ENCODE data around the gene SIT1. TPM values are rescaled to one million over a fixed set of nuclear protein-coding genes. Genes with fewer than 3 reads are reported as not detected.

SIT1 gene
- total and polyA plus RNA-seq, 2 donors (not counting 3 experiments of a cell fraction or from before 2014, with no cell fraction given), result not detected

- intact Hi-C loops (cut with micrococcal nuclease) (no loop called here), dilution Hi-C loops (cut with MboI; ENCODE audit: extremely low pct_ligation_motif_present, low sequenced_read_pairs) (no loop called here)
- H3K27ac ChIP-seq (ENCODE audit: insufficient read depth, low read depth, low read length), result no peak overlapping the region
- H2AFZ ChIP-seq (ENCODE audit: low read depth, low read length), result no peak overlapping the region
- FAIRE-seq, result no peak
- no peak overlapping the region for H3K4me3 ChIP-seq (replicated peaks in 1 of 3; ENCODE audit: insufficient read depth in 1 of 3, low read depth in 1 of 3, low read length in 3 of 3)
- no peak overlapping the region for H3K9ac ChIP-seq (replicated peaks; ENCODE audit: extremely low read depth, insufficient read depth, low read length)
- TSS peak; percentile 8 for BruUV-seq (replicated peaks)
- no peak overlapping the region for H3K4me2 ChIP-seq (ENCODE audit: insufficient read depth, low read length)
- no peaks in the 10 kb centered on the region for H3K9me3 ChIP-seq (replicated peaks; ENCODE audit: control insufficient read depth, insufficient read depth, low read length)
- H4K20me1 ChIP-seq (replicated peaks; ENCODE audit: control insufficient read depth, extremely low read depth, insufficient read depth, low read length), result no peaks in the 10 kb centered on the region
- H3K27me3 ChIP-seq (ENCODE audit: control insufficient read depth in 2 of 2, insufficient read depth in 2 of 2, low read length in 2 of 2), result peaks cover 2 to 6% of the 10 kb centered on the region in 2 experiments
- CTCF ChIA-PET, result no interaction called here
- TF ChIP-seq GATA2 (IDR thresholded peaks at IDR 0.05; ENCODE audit: insufficient read depth, insufficient read length, low read depth, low read length) (no peak), MYC (IDR thresholded peaks at IDR 0.05; ENCODE audit: low read depth, low read length) (no peak), JUN (IDR thresholded peaks at IDR 0.05; ENCODE audit: borderline replicate concordance, insufficient read depth, insufficient read length, low read depth) (no peak), MAX (IDR thresholded peaks at IDR 0.05; ENCODE audit: insufficient read depth, insufficient read length) (no peak), POLR2AphosphoS5 (IDR thresholded peaks at IDR 0.05; ENCODE audit: insufficient read depth, low read depth, low read length) (no peak), EZH2 (IDR thresholded peaks at IDR 0.05; ENCODE audit: borderline replicate concordance, low read depth, low read length, severe bottlenecking) (no peak), POLR2A (IDR thresholded peaks at IDR 0.05; ENCODE audit: low read depth, low read length) (no peak), FOS (IDR thresholded peaks at IDR 0.05; ENCODE audit: borderline replicate concordance, insufficient read depth, low read length) (no peak)
- DNase-seq (ENCODE audit: low read depth, low spot score), result no peak
- H3K36me3 ChIP-seq (ENCODE audit: control insufficient read depth in 2 of 2, extremely low read depth in 1 of 2, insufficient read depth in 2 of 2, low read length in 2 of 2), result peaks cover 3 to 14% of the 10 kb centered on the region in 2 experiments
- POLR2A ChIA-PET, result no interaction called here
- H3K79me2 ChIP-seq (ENCODE audit: control insufficient read depth, insufficient read depth, low read length), result no peaks in the 10 kb centered on the region
- peaks cover 12% of the 10 kb centered on the region for H3K4me1 ChIP-seq (ENCODE audit: control insufficient read depth, extremely low read depth, insufficient read depth, low read length)
- H3K9me1 ChIP-seq (replicated peaks; ENCODE audit: control insufficient read depth, extremely low read depth, insufficient read depth, low read length), result no peaks in the 10 kb centered on the region
Observed at GRCh38 chr9:35609001-35609819, 41.5 kb downstream of the SIT1 start.

All from endothelial cell of umbilical vein (primary cell).